ENCODE results near the gene LTF. TPM values are rescaled to one million over a fixed set of nuclear protein-coding genes. Genes with fewer than 3 reads are reported as not detected.

Gene LTF
- total and polyA plus RNA-seq, 9 of the 15 experiments (the other 6 are each of a cell fraction or from before 2014, with no cell fraction given) = 0.07 TPM; not detected in 8

DNA sequence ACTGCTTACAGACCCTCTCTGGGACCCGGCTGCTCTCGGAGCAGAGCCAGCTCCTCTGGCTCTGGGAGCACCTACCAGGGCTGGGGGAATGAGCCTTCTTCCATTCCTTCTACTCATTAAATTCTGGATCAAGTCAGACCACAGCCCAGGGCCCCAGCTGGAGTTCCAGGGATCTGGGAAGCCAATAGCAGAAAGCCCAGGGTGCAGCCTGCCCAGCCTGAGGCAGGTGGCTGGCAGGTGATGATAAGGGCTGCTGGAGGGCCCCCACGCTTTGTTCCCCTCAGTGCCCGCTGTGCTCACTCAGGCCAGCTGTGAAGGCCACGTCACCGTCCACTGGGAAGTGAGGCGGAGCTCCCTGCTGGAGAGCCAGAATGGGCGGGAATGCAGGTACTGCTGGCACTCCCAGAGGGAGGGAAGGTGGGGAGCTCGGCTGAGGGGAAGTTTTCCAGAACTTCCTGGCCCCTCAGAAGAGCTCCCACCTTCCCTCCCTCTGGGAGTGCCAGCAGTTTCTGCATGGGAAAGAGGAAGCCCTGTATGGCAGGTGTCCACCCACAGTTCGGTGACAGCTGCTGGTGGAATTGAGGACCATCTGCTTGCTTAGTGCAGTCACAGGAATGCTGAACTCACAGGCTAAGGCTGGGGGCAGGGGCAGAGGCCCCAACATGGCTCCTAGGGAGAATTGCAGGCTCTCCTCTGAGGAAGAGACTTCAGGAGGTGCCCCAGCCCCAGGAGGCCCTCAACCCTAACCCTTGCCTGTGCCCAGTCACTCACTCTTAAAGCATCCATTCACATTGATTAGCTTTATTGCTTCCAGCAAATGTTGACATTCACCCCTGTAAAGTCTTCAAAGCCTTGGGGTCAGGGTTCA lies 20.4 kb upstream of the LTF start (continued):
- no peak for TF ChIP-seq ZNF639 (CRISPR knock-in tag; conservative IDR thresholded peaks at IDR 0.05 in 1 of 2, IDR thresholded peaks at IDR 0.05 in 1 of 2)
- TF ChIP-seq CTCFL (IDR thresholded peaks at IDR 0.05; ENCODE audit: borderline replicate concordance, insufficient read depth, low read depth, low read length, poor library complexity, severe bottlenecking) = no peak
- no peak for TF ChIP-seq ZFP36 (IDR thresholded peaks at IDR 0.05; ENCODE audit: low read depth, low read length, partially characterized antibody)
- peak; percentile 33; the same call in 1 of the 2 replicates for TF ChIP-seq TAL1 (IDR thresholded peaks at IDR 0.05)
- no peak for TF ChIP-seq TFAM (CRISPR knock-in tag; conservative IDR thresholded peaks at IDR 0.05)
- no peak for TF ChIP-seq HDAC2 (IDR thresholded peaks at IDR 0.05)
- no peak for TF ChIP-seq ZNF133 (CRISPR knock-in tag; IDR thresholded peaks at IDR 0.05)
- no peak for TF ChIP-seq ZNF75A (CRISPR knock-in tag; IDR thresholded peaks at IDR 0.05)
- TF ChIP-seq ZBTB11 (CRISPR knock-in tag; IDR thresholded peaks at IDR 0.05) = no peak
- no peak for TF ChIP-seq ETV6 (IDR thresholded peaks at IDR 0.05; ENCODE audit: borderline replicate concordance in 1 of 2, low read depth in 2 of 2, low read length in 1 of 2)
- TF ChIP-seq ETV6 (CRISPR knock-in tag; IDR thresholded peaks at IDR 0.05; ENCODE audit: borderline replicate concordance) = no peak
- TF ChIP-seq ASH1L (IDR thresholded peaks at IDR 0.05; ENCODE audit: borderline replicate concordance, low read depth, partially characterized antibody) = no peak
- no peak for TF ChIP-seq IFI16 (CRISPR knock-in tag; IDR thresholded peaks at IDR 0.05)
- no peak for TF ChIP-seq XRCC4 (IDR thresholded peaks at IDR 0.05; ENCODE audit: extremely low read depth, insufficient read depth, insufficient read length)
- no peak for TF ChIP-seq DACH1 (IDR thresholded peaks at IDR 0.05; ENCODE audit: partially characterized antibody)
- no peak for TF ChIP-seq ZNF780A (CRISPR knock-in tag; IDR thresholded peaks at IDR 0.05)

Data from K562 (cell line).